H9 (cell line): ENCODE data around the gene CDK14. TPM values are rescaled to one million over a fixed set of nuclear protein-coding genes. Genes with fewer than 3 reads are reported as not detected.

Source experiments
- DNase-seq: peaks from one replicate; pipeline ENCODE4 v3.0.0-alpha.2; 2017
- H2AFZ ChIP-seq: one replicate; pipeline ENCODE4 v1.6.1; 2013; ENCODE audit warnings: mild to moderate bottlenecking, low read length, control low read depth, moderate library complexity
- H2AK5ac ChIP-seq: 2 replicates; pipeline ENCODE4 v1.6.1; 2013; ENCODE audit warnings: low read length, control low read depth, mixed read lengths; ENCODE audit not compliant: insufficient read length
- H2BK120ac ChIP-seq: one replicate; pipeline ENCODE4 v1.6.1; 2013; ENCODE audit warnings: low read depth, mild to moderate bottlenecking, low read length, control low read depth, inconsistent platforms; ENCODE audit not compliant: poor library complexity, severe bottlenecking
- H2BK12ac ChIP-seq: 2 replicates; pipeline ENCODE4 v1.6.1; 2013; ENCODE audit warnings: low read length, control low read depth, mixed read lengths, low read depth; ENCODE audit not compliant: insufficient read length
- H2BK15ac ChIP-seq: 2 replicates; pipeline ENCODE4 v1.6.1; 2013; ENCODE audit warnings: low read depth, low read length, control low read depth
- H2BK20ac ChIP-seq: one replicate; pipeline ENCODE4 v1.6.1; 2013; ENCODE audit warnings: low read depth, mild to moderate bottlenecking, low read length, control low read depth, inconsistent platforms; ENCODE audit not compliant: poor library complexity, severe bottlenecking
- H2BK5ac ChIP-seq: 2 replicates; pipeline ENCODE4 v1.6.1; 2013; ENCODE audit warnings: low read length, control low read depth, mixed read lengths; ENCODE audit not compliant: insufficient read length
- H3K14ac ChIP-seq: 2 replicates; pipeline ENCODE4 v1.6.1; 2013; ENCODE audit warnings: low read length, control low read depth; ENCODE audit not compliant: insufficient read depth
- H3K18ac ChIP-seq: 2 replicates; pipeline ENCODE4 v1.6.1; 2013; ENCODE audit warnings: low read depth, mild to moderate bottlenecking, mixed read lengths, low read length, control low read depth; ENCODE audit not compliant: insufficient read length
- H3K23ac ChIP-seq: 2 replicates; pipeline ENCODE4 v1.6.1; 2013; ENCODE audit warnings: low read length, control low read depth, mixed read lengths, low read depth; ENCODE audit not compliant: insufficient read length
- H3K23me2 ChIP-seq: 2 replicates; pipeline ENCODE4 v1.6.1; 2013; ENCODE audit warnings: low read depth, mild to moderate bottlenecking, mixed read lengths, low read length, control low read depth; ENCODE audit not compliant: insufficient read length, poor library complexity, severe bottlenecking
- H3K27ac ChIP-seq: 2 replicates; pipeline ENCODE4 v1.5.1; 2013; ENCODE audit warnings: low read length, control low read depth, mixed read lengths, low read depth; ENCODE audit not compliant: insufficient read length
- H3K27me3 ChIP-seq: 2 replicates; pipeline ENCODE4 v1.6.1; 2013; ENCODE audit warnings: low read length, control low read depth, inconsistent platforms; ENCODE audit not compliant: insufficient read depth
- H3K4ac ChIP-seq: 2 replicates; pipeline ENCODE4 v1.6.1; 2013; ENCODE audit warnings: low read depth, mild to moderate bottlenecking, control low read depth, inconsistent platforms, low read length, moderate library complexity
- H3K4me1 ChIP-seq: 2 replicates; pipeline ENCODE4 v1.6.1; 2013; ENCODE audit warnings: low read length, control low read depth, inconsistent platforms; ENCODE audit not compliant: insufficient read depth
- H3K4me2 ChIP-seq: 2 replicates; pipeline ENCODE4 v1.6.1; 2013; ENCODE audit warnings: low read length, control low read depth, mixed read lengths; ENCODE audit not compliant: insufficient read length, insufficient read depth
- H3K56ac ChIP-seq: 2 replicates; pipeline ENCODE4 v1.6.1; 2013; ENCODE audit warnings: low read depth, mild to moderate bottlenecking, mixed read lengths, low read length, control low read depth; ENCODE audit not compliant: insufficient read length
- H3K79me1 ChIP-seq: 2 replicates; pipeline ENCODE4 v1.6.1; 2013; ENCODE audit warnings: low read depth, mild to moderate bottlenecking, moderate library complexity, low read length, control low read depth, inconsistent platforms; ENCODE audit not compliant: insufficient read depth, poor library complexity, severe bottlenecking
- H3K79me2 ChIP-seq: 2 replicates; pipeline ENCODE4 v1.6.1; 2013; ENCODE audit warnings: low read length, control low read depth, inconsistent platforms; ENCODE audit not compliant: insufficient read depth
- H3K9ac ChIP-seq: 2 replicates; pipeline ENCODE4 v1.6.1; 2013; ENCODE audit warnings: low read length, control low read depth, mixed read lengths; ENCODE audit not compliant: insufficient read length; ENCODE audit errors: extremely low read depth
- H3K9me3 ChIP-seq: one replicate; pipeline ENCODE4 v1.6.1; 2013; ENCODE audit warnings: low read depth, low read length, inconsistent platforms; ENCODE audit not compliant: control insufficient read depth
- H3T11ph ChIP-seq: one replicate; pipeline ENCODE4 v1.6.1; 2013; ENCODE audit warnings: mild to moderate bottlenecking, low read length, control low read depth, inconsistent platforms
- H4K20me1 ChIP-seq: one replicate; pipeline ENCODE4 v1.6.1; 2013; ENCODE audit not compliant: control insufficient read depth, insufficient read length, insufficient read depth
- H4K5ac ChIP-seq: 2 replicates; pipeline ENCODE4 v1.6.1; 2013; ENCODE audit warnings: low read depth, mild to moderate bottlenecking, mixed read lengths, low read length, control low read depth; ENCODE audit not compliant: insufficient read length
- H4K8ac ChIP-seq: replicated peaks from 2 replicates; pipeline ENCODE4 v1.6.1; 2013; ENCODE audit warnings: low read length, control low read depth, mixed read lengths, low read depth; ENCODE audit not compliant: insufficient read length
- H4K91ac ChIP-seq: 2 replicates; pipeline ENCODE4 v1.6.1; 2013; ENCODE audit warnings: low read depth, mild to moderate bottlenecking, moderate library complexity, mixed read lengths, low read length, control low read depth; ENCODE audit not compliant: insufficient read length
- H3K27ac Mint-ChIP-seq, 3 experiments: 2 replicates in 2 of 3; 3 replicates in 1 of 3; pipeline ENCODE4 v1.8.0; 2020 to 2021; ENCODE audit warnings: mixed read lengths in 3 of 3, mild to moderate bottlenecking in 1 of 3, moderate library complexity in 1 of 3
- H3K27me3 Mint-ChIP-seq: 2 replicates; pipeline ENCODE4 v1.8.0; 2021; ENCODE audit warnings: low read depth, mild to moderate bottlenecking, moderate library complexity, mixed read lengths
- H3K36me3 Mint-ChIP-seq, 3 experiments: 2 replicates in 2 of 3; 3 replicates in 1 of 3; pipeline ENCODE4 v1.8.0; 2020 to 2021; ENCODE audit warnings: low read depth in 3 of 3, mixed read lengths in 3 of 3; ENCODE audit not compliant: insufficient read depth in 1 of 3
- H3K4me1 Mint-ChIP-seq, 2 experiments: 2 replicates each; pipeline ENCODE4 v1.8.0; 2020; ENCODE audit warnings: mixed read lengths in 2 of 2
- H3K4me3 Mint-ChIP-seq, 2 experiments: 2 replicates in 1 of 2; 3 replicates in 1 of 2; pipeline ENCODE4 v1.8.0; 2020 to 2021; ENCODE audit warnings: mild to moderate bottlenecking in 2 of 2, mixed read lengths in 2 of 2, moderate library complexity in 1 of 2
- H3K9me3 Mint-ChIP-seq, 2 experiments: 2 replicates in 1 of 2; 3 replicates in 1 of 2; pipeline ENCODE4 v1.8.0; 2020; ENCODE audit warnings: mild to moderate bottlenecking in 2 of 2, mixed read lengths in 2 of 2, moderate library complexity in 1 of 2
- CTCF ChIP-seq: fragments of 200-600 bp; sonication (generic); conservative IDR thresholded peaks from 3 replicates; pipeline ENCODE4 v1.8.0; 2021; ENCODE audit warnings: antibody characterized with exemption, mild to moderate bottlenecking
- WGBS: extraction: QIAGEN DNeasy Blood & Tissue Kit; methylation state at CpG from one replicate; pipeline ENCODE4 v1.1.7; 2013; ENCODE audit warnings: missing lambda C conversion rate, low lambda C conversion rate, mixed read lengths; ENCODE audit not compliant: insufficient read length; ENCODE audit errors: extremely low coverage; 5-methylcytosine and 5-hydroxymethylcytosine counted together
- total RNA-seq: library from RNA; stranded (reverse); gene quantifications from 2 replicates; pipeline ENCODE4 v1.2.1, GENCODE V29; 2021

Gene CDK14
- total RNA-seq, 1 experiment from 2014 or later, result 23.9 TPM

- Histone ChIP-seq H3K9ac (no peak overlapping the region), H3K9me3 (no peaks in the 10 kb centered on the region), H3K18ac (peak overlapping the region; percentile 42), H3K4me2 (no peak overlapping the region), H2AK5ac (no peak overlapping the region), H2BK5ac (no peak overlapping the region), H2BK120ac (no peak overlapping the region), H3K79me1 (no peaks in the 10 kb centered on the region), H4K20me1 (no peaks in the 10 kb centered on the region), H4K91ac (no peak overlapping the region), H3K79me2 (peaks cover 2% of the 10 kb centered on the region), H3K23ac (no peak overlapping the region), H2BK15ac (no peak overlapping the region), H3K27ac (no peak overlapping the region), H4K8ac (no peak overlapping the region), H4K5ac (no peak overlapping the region), H3K56ac (no peak overlapping the region), H2BK12ac (no peak overlapping the region), H3K27me3 (no peaks in the 10 kb centered on the region), H3K4ac (no peak overlapping the region), H2AFZ (no peak overlapping the region), H3T11ph (no peak overlapping the region), H3K4me1 (peaks cover 8% of the 10 kb centered on the region; the same call in 1 of the 2 replicates), H3K14ac (no peak overlapping the region), H3K23me2 (no peaks in the 10 kb centered on the region), H2BK20ac (no peak overlapping the region)
- H3K27ac Mint-ChIP-seq, result peak overlapping the region in 1 of 3 experiments; percentile 70; a peak in 2 of 7 replicates
- H3K4me3 Mint-ChIP-seq, result no peak overlapping the region
- H3K27me3 Mint-ChIP-seq, result no peaks in the 10 kb centered on the region
- no peaks in the 10 kb centered on the region for H3K36me3 Mint-ChIP-seq
- TF ChIP-seq CTCF, result no peak
- no CpG with 5 or more reads among the region's 1 CpG for WGBS
- peaks cover 27 to 33% of the 10 kb centered on the region in 2 experiments for H3K4me1 Mint-ChIP-seq
- no peak for DNase-seq
- H3K9me3 Mint-ChIP-seq, result no peaks in the 10 kb centered on the region
These were observed 78.5 kb downstream of the CDK14 start for GRCh38 chr7:90674625-90675024.
